IMR-90 (cell line): ENCODE measurements around the gene ITPKB.
A peak's percentile ranks its signal among the peaks of the same experiment; 100 is the strongest.

Experiments used
- BHLHE40 ChIP-seq: fragments of 150-350 bp; IDR thresholded peaks from 2 replicates; pipeline ENCODE4 v1.6.1; 2016; ENCODE audit warnings: mild to moderate bottlenecking, low read depth, low read length
- CEBPB ChIP-seq: IDR thresholded peaks from 2 replicates; pipeline ENCODE4 v1.6.1; 2012; ENCODE audit warnings: low read depth, low read length, improper control_type of control experiment
- CTCF ChIP-seq: conservative IDR thresholded peaks from 2 replicates; pipeline ENCODE4 v1.5.1; 2012; ENCODE audit warnings: mild to moderate bottlenecking, low read depth, low read length, improper control_type of control experiment
- MAFK ChIP-seq: IDR thresholded peaks from 2 replicates; pipeline ENCODE4 v1.6.1; 2012; ENCODE audit warnings: low read depth, low read length, improper control_type of control experiment
- MAZ ChIP-seq: IDR thresholded peaks from 2 replicates; pipeline ENCODE4 v1.6.1; 2012; ENCODE audit warnings: low read depth, mild to moderate bottlenecking, low read length, improper control_type of control experiment, moderate library complexity, borderline replicate concordance
- MXI1 ChIP-seq: IDR thresholded peaks from 2 replicates; pipeline ENCODE4 v1.6.1; 2012; ENCODE audit warnings: low read depth, mild to moderate bottlenecking, low read length, moderate library complexity, borderline replicate concordance
- POLR2A ChIP-seq: IDR thresholded peaks from 2 replicates; pipeline ENCODE4 v1.6.1; 2012; ENCODE audit warnings: mild to moderate bottlenecking, low read depth, low read length
- RAD21 ChIP-seq: IDR thresholded peaks from 2 replicates; pipeline ENCODE4 v1.6.1; 2012; ENCODE audit warnings: low read length, improper control_type of control experiment

- no peak for TF ChIP-seq CTCF
- peak; percentile 58; the same call in 1 of the 2 replicates for TF ChIP-seq BHLHE40
- no peak for TF ChIP-seq POLR2A
- no peak for TF ChIP-seq MAFK
- no peak for TF ChIP-seq RAD21
- no peak for TF ChIP-seq MAZ
- no peak for TF ChIP-seq CEBPB
- TF ChIP-seq MXI1, result no peak
Measured at GRCh38 chr1:226602186-226603021, 136.7 kb downstream of the ITPKB start.
